Kidney (tissue), 14 donors: ENCODE data around the gene DTD1. TPM values are rescaled to one million over a fixed set of nuclear protein-coding genes. Genes with fewer than 3 reads are reported as not detected.

ENCODE experiments used
- DNase-seq, 5 donors: peaks; one replicate each; pipeline ENCODE4 v3.0.0-alpha.2; 2013 to 2020
- FAIRE-seq: peaks from 2 replicates; lab custom pipeline; 2012; peaks lifted over from hg19 to GRCh38; lab: Jason Lieb, UNC
- H3K27ac ChIP-seq, 2 donors: one replicate each; pipeline ENCODE4 v1.7.0; 2013; ENCODE audit warnings: low read depth in 2 of 2, low read length in 2 of 2, inconsistent platforms in 1 of 2
- H3K27me3 ChIP-seq: one replicate; pipeline ENCODE4 v1.7.1; 2013; ENCODE audit warnings: low read length, inconsistent platforms; ENCODE audit not compliant: control insufficient read depth, insufficient read depth
- H3K36me3 ChIP-seq, 3 donors: one replicate each; pipeline versions ENCODE4 v1.7.0 to v1.7.1; 2013; ENCODE audit warnings: low read length in 3 of 3, control low read depth in 1 of 3, inconsistent platforms in 1 of 3; ENCODE audit not compliant: insufficient read depth in 3 of 3, control insufficient read depth in 2 of 3
- H3K4me1 ChIP-seq, 3 donors: one replicate each; pipeline versions ENCODE4 v1.7.0 to v1.7.1; 2013; ENCODE audit warnings: low read length in 3 of 3, inconsistent platforms in 1 of 3, low read depth in 1 of 3; ENCODE audit not compliant: control insufficient read depth in 2 of 3, insufficient read depth in 2 of 3
- H3K4me3 ChIP-seq, 3 donors: one replicate each; pipeline versions ENCODE4 v1.7.0 to v1.8.1; 2013; ENCODE audit warnings: low read length in 3 of 3, control low read depth in 1 of 3, inconsistent platforms in 1 of 3
- H3K9ac ChIP-seq, 3 donors: one replicate each; pipeline versions ENCODE4 v1.7.0 to v1.7.1; 2013; ENCODE audit warnings: low read length in 3 of 3, control low read depth in 1 of 3, inconsistent platforms in 1 of 3
- H3K9me3 ChIP-seq, 3 donors: one replicate each; pipeline versions ENCODE4 v1.7.0 to v1.7.1; 2013; ENCODE audit warnings: low read length in 3 of 3, control low read depth in 1 of 3, inconsistent platforms in 1 of 3; ENCODE audit not compliant: control insufficient read depth in 2 of 3, insufficient read depth in 1 of 3
- CTCF ChIP-seq: IDR thresholded peaks from 3 replicates; pipeline ENCODE4 v1.5.1; 2012; ENCODE audit warnings: mild to moderate bottlenecking, moderate library complexity, borderline replicate concordance; ENCODE audit not compliant: insufficient read depth; ENCODE audit errors: extremely low read depth
- intact Hi-C: fragments of 100-400 bp; cut with DNase I; formaldehyde crosslinking; loops from one replicate; pipeline ENCODE4 v1.11.1; 2022
- polyA plus RNA-seq: library from polyadenylated mRNA; stranded (reverse); fragments of 350-450 nt; fragmentation: Illumina TruSeq; extraction: RNeasy Lipid Tissue Mini Kit (QIAGEN cat#74804); gene quantifications from one replicate; pipeline ENCODE4 v1.2.3, GENCODE V29; 2014; ENCODE audit warnings: low read depth, low replicate concordance; ENCODE audit not compliant: insufficient read depth
- total RNA-seq: library from RNA; stranded (reverse); fragmentation: NEBNext Ultra II Directional; extraction: Animal tissue kit (Norgen Biotek cat#: 25700); gene quantifications from one replicate; pipeline ENCODE4 v1.2.1, GENCODE V29; 2021
- donor health status: control.
- donor health status: control.
- donor health status: control.
- donor health status: control.
- donor health status: control.
- donor health status: DM: yes; HTN: yes; CAD: no.
- donor health status: Normal renal cell carcinoma (clear cell type).

The DTD1 gene
- total and polyA plus RNA-seq, 2 donors from 2014 or later: 45.3 to 47.4 TPM

- intact Hi-C loops: no loop called here
- H3K27ac ChIP-seq: no peak overlapping the region
- H3K4me3 ChIP-seq: no peak overlapping the region
- no peaks in the 10 kb centered on the region for H3K36me3 ChIP-seq
- TF ChIP-seq CTCF: no peak
- H3K9me3 ChIP-seq: no peaks in the 10 kb centered on the region
- no peaks in the 10 kb centered on the region for H3K27me3 ChIP-seq
- no peaks in the 10 kb centered on the region for H3K4me1 ChIP-seq
- FAIRE-seq (no peak), DNase-seq (no peak)
- H3K9ac ChIP-seq: no peak overlapping the region
Observed at GRCh38 chr20:18685406-18685805, 97.6 kb downstream of the DTD1 start.

DNA sequence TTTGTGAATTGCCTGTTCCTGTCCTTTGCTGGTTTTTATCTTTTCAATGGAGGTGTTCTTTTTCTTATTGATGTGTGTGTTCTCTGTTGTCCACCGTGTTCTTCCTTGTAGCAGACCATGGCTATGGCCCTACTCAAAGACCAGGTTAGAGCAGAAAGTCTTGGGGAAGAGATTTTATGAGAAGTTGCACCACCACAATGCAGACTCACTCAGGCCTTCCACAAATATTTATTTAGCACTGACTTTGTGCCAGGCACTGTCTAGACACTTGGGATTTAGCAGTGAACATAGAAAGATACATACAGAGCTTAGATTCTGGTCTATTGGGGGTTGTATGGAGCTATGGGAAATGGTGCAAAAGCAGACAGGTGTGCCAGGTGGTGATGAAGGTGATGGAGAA lies 98.8 kb downstream of the DTD1 start:
- TF ChIP-seq CTCF: no peak
- intact Hi-C loops: no loop called here
- Histone ChIP-seq H3K4me1 (no peaks in the 10 kb centered on the region), H3K4me3 (no peak overlapping the region), H3K27me3 (no peaks in the 10 kb centered on the region), H3K9ac (no peak overlapping the region), H3K36me3 (no peaks in the 10 kb centered on the region), H3K9me3 (no peaks in the 10 kb centered on the region), H3K27ac (no peak overlapping the region)
- no peak for FAIRE-seq
- DNase-seq: no peak

DNA sequence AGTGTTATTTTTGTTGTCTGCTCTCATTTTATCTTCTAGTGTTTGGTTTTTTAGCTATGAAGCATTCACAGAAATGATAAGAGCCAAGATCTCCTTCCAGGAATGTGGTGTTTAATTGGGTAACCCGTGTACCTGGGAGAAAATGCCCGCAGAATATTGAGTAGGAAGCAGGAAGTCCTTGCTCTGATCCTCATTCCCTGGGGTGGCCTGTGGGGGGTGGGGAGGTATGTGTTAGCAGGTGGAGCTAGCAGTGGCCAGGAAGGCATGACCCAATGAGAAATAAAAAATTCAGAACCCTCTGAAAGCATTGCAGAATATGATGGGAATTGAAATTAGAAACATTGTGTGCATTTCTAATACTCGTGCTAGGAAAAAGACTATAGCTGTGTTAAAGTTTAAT lies 100.8 kb downstream of the DTD1 start:
- DNase-seq (peak in 1 of 5 donors; percentile 52), FAIRE-seq (no peak)
- no peaks in the 10 kb centered on the region for H3K27me3 ChIP-seq

More for the DNA sequence above, 100.8 kb downstream of the DTD1 start:
- H3K4me3 ChIP-seq: no peak overlapping the region
- H3K4me1 ChIP-seq: no peaks in the 10 kb centered on the region
- no peaks in the 10 kb centered on the region for H3K9me3 ChIP-seq
- TF ChIP-seq CTCF: no peak
- intact Hi-C loops: no loop called here
- H3K9ac ChIP-seq: no peak overlapping the region
- H3K27ac ChIP-seq: peak overlapping the region in 1 of 2 donors; percentile 32
- no peaks in the 10 kb centered on the region for H3K36me3 ChIP-seq
